GM21717 (cell line): Measurements from ENCODE around the gene VAV2.

Experiments
- ATAC-seq: cut with Tn5 transposase; IDR thresholded peaks from one replicate; pipeline ENCODE4 v1.9.1; 2021; ENCODE audit warnings: mild to moderate bottlenecking, moderate library complexity; ENCODE audit not compliant: unreplicated experiment

The VAV2 gene

DNA sequence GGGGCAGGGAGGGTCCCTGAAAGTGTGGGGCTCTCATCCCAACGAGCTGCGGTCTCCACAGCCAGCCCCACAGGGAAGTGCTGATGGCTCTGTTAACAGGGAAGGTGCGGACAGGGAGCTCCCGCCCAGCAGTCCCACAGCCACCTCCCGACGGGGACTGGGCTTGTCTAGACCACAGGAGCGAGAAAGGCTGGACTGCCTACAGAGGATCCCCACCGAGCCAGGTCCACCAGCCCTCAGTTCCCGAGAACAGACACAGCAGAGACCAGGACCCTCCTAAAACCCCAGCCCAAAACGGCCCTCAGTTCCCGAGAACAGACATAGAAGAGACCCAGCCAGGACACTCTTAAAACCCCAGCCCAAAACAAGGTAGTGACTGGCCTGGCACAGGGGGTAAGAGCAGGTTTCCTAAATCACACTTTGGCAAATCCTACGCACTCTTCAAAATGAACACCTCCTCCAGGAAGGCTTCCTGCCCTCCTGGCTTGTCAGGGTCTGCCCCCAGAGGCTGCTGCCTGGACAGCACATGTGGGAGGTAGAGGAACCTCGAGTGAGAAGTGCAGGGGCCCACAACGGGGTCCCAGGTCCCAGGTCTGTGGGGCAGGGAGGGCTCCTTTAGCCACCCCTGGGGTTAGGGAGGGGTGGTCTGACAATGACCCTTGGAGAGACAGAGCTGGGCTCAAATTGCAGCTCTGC lies 167.9 kb downstream of the VAV2 start:
- no peak for ATAC-seq

DNA sequence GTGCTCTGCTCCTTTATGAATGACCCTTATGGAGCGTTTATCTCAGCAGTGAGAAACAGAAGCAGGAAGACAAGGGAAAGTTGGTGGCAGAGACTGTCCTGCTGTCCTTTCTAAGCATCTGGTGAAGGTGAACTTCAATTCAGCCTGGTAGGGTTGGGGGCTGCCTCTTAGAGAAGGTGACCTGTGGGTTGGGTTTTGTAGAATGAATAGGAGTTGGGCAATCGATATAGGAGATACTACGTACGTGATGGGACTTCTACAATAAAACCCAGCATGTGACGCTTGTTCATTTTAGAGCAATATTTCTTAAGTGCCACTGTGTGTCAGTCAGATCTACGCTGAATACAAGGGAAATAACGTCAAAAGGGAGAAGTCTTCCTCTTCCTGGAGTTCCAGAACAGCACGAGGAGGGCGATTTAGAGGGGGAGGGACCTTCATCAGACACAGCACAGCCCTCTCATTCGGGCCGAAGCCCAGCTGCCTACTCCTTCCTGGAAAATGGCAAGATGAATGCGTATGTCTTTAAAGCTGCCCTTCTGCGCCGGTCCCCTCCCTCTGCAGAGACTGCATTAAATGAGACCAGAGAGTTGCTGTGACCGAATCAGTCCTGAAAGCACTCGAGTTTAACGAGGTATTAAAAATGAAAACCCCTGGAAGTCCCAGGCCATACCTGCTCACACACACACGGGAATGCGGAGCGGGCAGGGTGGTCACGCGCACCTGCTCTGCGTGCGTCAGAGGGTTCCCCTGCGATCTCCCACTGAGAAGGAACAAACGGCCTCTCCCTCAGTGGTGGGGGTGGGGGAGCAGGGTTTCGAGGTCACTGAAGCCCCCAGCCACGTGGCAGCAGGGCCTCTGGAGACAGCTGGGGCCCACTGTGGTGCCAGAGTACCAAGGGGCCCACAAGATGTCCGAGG lies 168.7 kb downstream of the VAV2 start:
- ATAC-seq = no peak

DNA sequence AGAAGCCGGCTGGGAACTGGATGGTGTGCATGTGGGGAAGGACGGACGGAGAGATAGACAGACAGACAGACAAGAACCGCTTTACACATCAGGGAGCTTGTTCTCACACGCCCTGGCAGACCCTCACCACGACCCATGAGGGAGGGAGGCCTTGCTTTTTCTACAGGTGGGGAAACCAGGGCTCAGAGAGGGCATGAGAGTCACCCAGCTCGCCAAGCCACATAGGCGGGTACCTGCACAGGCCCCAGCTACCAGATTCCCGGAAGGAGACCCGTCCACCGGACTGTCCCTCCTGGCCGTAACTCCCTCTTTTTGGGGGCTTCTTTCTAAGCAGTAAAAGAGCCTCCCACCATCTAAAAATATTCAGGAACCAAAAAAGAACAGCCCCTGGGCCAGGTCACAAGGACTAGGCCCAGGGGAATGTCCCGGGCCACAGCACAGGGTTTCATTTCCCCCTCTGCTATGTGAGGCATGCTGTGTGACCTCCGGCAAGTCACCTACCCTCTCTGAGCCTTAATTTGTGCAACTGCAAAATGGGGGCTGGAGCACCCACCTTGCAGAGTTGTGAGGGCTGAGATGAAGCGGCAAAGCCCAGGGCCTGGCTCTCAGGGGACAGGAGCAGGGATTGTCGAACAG lies 169.6 kb downstream of the VAV2 start:
- no peak for ATAC-seq

DNA sequence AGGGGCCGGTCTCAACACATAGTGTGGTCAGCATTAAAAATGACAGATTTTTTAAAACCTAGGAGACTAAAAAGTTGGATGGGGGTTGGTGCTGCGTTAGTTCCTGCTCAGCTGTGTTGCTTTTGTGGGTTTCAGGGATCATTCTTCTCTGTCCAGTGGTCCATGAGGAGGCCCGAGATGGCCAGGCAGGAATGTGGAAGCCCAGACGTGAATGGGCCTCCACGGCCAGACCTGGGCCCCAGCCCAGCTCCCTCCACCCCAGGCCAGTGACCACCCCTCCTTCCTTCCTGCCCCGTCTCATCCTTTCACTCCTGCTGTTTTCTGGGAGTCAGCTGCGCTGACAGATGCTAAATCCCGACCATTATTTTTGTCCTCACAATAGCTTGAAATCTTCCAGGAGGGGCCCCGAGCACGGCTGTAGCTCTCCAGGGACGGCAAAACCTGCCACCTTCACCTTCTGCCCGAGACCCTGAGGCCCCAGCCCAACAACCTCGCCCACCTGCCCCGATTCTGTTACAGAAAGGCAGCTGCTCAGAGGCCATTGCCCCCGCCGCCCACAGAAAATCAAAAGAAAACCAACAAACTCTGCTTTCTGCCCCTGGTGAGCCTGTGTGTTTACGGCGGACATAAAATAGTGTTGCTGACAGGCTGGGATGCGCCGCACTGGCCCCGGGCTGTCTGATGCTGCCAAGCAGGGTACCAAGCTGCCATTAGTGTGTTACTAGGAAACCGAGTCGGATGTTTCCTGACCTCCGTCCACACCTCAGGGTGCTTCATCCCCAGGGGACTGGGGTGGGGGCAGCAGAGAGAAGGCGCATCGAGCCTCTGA lies 170.3 kb downstream of the VAV2 start:
- no peak for ATAC-seq

DNA sequence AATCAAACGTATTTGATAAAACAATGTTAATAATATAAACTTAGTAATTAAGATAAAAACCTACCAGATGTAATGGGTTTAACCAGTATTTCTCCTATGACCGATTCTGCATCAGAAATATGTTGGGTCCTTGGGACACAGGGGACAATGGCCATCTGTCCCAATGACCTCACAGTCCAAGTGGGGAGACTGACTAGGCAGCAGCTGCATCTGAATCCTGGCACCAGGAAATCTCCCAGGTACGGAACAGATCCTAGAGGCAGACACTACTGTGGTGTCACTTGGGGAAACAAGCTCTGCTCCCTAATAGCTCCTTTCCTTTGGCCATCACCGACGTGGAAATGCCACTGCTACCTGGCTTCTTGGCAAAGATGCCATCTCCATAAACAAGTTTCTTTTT lies 172.2 kb downstream of the VAV2 start:
- ATAC-seq = no peak

DNA sequence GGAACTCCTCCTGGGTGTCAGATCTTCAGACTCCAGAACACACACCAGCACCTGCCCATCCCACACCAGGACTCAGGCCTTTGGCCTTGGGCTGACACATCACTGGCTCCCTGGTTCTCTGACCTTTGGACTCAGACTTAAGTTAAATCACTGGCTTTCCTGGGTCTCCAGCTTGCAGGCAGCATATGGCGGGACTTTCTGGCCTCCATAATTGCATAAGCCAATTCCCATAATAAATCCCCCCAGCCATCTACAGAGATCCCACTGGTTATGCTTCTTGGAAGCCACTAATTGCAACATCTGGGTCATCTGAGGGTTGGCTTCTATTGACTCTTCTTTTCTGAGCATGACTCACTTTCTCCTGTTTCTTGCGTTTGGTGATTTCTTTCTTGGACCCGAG lies 173.7 kb downstream of the VAV2 start:
- no peak for ATAC-seq

DNA sequence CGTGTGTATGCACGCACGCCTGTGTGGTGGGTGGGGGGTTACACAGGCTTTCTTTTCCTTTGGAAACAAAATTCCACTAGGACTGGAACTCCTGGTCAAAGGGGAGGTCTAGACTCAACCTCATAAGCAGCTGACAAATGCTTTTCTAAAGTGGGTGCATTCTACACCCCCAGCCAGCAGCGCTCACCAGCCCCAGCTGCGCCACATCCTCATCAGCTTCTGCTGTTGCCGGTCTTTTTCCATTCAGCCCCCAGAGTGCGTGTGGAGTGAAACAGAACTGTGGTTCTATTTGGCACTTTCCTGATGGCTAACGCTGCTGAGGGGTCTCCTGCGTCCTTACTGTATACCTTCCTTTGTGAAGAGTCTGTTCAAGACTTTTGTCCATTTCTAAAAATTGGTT lies 176.3 kb downstream of the VAV2 start:
- ATAC-seq = no peak

DNA sequence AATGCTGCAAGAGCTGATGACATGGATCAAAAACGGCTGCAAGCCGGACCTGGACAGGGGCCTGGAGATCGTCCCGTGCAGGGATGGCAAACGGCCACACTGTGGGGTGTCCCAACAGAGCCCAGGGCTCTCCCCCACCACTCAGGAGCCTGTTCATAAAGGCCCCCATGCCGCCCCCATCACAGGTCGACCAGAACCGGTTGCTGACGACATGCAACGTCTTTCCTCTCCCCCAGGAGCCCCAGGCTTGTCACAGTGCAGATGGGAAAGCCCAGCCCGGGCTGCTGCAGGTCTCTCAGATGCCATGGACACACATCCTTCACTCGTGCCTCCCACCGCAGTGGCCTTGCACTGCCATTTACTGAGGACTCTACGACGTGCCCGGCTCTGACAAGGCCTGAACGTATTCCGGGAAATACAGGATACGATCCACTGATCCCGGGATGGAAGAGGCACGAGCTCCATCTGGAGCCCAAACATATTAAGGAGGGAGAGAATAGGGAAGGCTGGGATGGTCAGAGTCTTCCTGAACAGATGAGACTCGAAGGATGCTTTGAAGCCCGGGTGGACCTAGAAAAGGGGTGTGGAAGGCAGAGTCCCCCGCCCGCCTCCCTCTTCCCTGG lies 177.4 kb downstream of the VAV2 start:
- no peak for ATAC-seq

DNA sequence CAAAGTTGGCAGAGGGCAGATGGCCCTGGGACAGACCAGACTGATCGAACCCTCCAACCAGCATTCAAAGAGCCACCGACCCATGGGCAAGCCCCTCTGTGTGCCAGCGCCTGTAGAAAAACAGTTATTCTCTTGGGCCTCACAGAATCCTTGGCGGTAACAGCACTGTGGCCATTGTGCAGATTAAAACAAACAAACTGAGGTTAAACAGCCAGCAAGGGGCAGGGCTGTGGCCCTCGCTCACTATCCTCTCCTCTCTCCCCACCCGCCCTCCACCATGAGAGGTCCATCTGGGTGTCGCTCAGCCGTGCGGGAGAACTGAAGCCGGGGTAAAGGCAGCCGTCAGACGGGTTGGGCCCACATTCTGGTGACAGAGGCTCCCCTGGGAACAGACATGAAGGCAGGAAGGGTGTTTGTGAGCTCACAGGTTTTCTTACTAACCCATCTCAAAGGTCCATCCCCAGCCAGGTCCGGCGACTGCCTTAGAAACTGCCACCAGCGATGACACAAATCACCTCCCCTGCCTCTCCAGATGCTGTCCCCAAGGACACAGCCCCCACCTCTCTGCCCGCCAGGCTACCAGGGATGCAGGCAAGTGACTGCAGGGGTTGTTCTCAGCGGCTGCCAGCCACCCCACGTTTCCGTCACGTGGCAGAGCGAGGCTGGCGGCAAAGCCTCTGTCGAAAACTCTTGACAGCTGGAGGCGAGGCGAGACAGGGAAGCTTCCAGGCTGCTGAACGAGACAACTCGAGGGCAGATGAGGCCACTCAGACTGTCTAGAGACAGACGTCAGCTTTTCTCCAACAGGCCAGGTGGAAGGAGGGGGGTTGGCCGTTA lies 178.2 kb downstream of the VAV2 start:
- no peak for ATAC-seq

DNA sequence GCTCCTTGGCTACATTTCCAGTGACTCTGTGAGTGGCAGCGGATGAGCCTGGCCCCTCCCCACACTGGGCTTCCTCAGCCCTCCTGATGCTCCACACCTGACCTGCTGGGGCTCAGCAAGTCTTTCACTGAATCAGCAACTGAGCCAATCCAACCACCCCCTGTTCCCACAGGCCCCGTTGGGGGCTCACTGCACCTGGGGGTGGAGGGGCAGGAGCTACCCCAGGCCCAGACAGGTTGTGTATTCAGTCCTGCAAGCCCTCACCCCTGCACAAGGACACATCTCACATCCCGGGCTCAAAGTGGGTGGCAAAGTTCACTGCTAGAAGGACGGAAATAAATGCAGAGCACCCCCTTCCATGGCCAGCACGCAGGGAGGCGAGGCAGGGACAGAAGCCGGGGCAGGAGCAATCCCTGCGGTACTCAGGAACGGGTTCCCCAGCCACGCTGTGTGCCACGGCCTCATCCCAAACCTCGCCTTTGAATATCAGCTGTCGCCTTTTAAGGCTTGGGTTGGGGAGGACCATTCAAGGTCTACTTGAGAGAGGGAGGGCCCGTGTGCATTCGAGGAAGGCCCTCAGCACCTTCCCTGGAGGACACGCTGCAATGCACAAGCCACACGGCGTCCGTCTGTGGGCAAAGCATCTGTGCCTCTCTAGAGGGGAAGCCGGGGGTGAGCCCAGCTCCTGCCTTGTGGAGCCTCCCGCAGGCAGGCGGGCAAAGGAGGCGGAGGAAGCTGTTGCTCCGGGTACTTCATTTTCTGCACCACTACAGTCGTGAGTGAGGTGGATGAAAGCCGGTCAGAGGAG lies 179.0 kb downstream of the VAV2 start:
- ATAC-seq = no peak

DNA sequence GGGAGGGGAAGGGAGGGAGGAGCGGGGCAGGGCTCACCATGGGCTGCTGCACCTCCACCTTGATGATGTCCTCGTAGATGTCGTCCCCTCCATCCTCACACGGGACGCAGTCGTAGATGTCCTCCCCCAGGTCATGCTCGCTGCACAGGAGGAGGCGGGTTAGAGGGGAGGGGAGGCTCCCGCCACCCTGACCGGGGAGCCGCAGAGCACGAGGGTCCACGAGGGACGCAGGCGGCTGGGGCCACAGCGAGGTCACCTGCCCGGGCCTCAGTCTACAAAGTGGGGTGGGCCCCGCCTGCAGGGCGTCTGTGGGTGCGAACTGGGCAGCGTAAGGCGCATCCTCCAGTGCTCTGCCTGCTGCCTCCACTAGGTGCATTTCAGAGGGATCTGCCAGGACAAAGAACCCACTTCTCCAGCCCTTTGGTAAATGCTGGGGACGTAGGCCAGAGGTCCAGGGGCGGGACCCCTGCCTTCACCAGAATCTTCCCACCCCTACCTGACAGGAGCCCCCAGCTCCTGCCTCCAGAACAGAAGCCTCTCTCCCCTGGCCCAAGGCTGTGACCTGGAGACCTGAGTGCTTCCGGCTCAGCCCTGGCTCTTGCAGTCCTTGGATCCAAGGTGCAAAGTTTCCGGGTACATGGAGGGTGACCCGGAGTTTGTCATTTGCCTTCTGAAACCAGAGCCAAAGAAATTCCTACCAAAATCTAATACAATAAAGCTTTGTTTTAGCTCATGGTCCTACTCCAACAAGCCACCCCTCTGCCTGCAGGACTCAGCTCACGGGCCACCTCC lies 179.9 kb downstream of the VAV2 start:
- no peak for ATAC-seq

DNA sequence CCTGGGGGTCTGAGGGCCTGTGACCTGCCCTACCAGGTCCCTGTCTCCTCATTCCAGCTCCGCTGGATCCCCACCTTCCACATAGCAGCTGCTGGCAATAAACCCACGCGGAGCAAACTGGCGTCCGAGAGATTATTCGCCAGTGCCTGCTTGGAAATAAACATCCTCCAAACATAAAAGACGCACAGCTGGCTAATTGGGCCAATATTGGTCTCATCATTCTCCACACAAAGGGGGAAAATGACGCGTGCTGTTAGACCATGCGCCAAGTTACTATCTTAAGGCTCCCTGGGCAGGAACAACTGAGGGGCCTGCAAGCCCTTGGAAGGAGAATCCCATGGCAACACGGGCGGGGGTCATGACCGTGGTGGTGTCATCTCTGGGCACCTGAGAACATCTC lies 180.7 kb downstream of the VAV2 start:
- ATAC-seq = no peak

DNA sequence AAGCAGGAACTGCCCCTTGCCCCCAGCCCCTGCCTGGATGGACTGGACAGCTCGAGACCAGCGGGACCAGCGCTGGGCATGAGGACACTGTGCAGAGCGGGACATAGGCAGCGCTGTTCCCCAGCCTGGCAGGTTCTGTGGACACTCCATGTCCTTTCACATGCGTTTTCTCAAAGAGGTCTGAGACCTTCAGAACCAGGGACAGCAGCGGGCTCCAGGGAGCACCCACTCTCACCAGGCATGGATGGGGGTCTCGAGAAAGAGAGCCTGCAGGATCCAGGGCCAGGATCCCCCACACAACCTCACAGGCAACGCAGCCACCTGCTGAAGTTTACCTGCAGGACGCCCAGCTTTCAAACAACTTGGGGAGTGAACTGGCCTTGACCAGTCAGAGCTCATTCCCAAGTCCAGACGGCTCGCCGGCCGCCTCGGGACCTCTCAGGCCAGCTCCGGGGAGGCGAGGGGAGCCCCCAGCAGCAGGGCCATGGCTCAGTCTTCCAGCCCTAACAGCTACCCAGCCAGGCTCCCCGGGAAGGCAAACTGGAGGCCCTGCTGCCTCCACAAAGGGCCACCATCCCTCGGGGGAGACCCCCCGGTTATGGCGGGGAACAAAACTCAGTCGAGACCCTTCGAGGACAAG lies 181.4 kb downstream of the VAV2 start:
- ATAC-seq = no peak

DNA sequence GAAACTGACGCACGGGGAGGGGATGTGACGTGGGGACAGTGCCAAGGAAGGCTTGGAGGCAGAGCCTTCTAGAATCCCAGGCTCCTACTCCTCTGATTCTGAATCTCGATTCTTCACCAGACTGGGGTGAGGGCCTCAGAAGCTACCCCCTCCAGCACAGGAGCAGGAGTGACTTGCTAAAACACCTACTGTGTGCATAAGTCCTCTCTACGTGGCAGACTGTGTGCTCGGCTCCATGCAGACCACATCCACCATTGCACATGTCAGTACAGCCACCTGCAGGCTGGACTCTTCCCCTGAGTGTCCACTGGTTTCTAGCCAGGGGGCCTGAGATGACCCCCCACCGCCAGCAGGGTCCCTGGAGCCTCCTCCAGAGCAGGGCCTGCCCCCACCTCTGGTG lies 182.8 kb downstream of the VAV2 start:
- no peak for ATAC-seq

DNA sequence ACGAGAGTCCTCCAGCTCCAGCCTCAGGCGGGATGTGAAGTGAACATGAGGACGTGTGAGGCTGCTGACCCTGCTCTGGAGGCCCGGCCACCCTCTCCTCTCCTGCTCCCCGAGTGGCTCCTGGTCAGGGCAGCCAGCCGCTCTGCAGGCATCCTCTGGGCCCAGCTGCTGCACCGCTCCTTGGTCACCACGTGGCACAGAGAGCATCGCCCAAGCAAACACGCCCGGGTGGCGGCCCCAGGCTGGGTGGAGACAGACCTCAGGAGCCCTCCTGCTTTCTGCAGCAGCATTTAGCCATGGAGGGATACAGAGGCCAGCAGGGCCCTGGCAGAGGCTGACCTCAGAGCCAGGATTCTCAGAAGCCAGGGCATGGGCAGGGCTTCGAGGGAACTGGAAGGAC lies 184.3 kb downstream of the VAV2 start:
- no peak for ATAC-seq

DNA sequence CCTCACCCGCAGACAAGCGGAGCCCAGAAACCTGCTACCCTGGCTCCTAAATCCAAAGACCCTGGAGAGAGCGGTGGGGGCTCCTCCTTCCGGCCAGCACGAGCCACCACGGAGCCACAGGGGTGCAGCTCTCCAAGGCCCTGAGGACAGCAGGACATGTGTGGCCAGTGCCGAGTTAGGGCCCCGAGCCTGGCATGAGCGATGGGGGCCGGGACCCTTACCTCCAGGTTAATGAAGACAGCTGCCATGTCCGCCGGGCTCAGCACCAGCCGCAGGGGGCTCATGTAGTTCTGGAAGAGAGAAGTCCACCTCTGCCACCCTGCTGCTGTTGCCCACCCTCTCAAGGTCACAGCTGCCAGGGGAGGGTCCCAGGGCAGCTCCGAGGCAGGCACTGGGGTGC lies 185.1 kb downstream of the VAV2 start:
- no peak for ATAC-seq

DNA sequence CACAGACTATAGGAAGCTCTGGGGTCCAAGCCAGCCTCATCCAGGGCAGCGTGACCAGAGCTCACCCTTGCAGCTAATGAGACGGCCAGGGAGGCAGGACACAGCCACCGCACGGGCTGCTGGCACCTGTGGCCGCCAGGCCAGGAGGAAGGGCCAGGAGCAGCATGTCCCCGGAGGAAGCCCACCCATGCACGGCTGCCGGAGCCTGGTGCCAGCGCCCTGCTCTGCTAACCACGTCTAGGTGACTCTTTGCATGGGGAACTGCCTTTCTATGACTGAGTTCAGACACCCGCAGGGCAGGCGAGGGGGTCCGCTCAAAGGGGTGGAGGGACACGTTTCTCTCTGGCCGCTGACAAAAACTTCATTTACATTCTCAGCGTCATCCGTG lies 185.5 kb downstream of the VAV2 start:
- no peak for ATAC-seq
